Islet of Langerhans (tissue), 1 donor: Measurements from ENCODE around the gene RET.

Experiments used
- FAIRE-seq: peaks from one replicate; lab custom pipeline; 2011; peaks lifted over from hg19 to GRCh38; lab: Jason Lieb, UNC

RET gene

DNA sequence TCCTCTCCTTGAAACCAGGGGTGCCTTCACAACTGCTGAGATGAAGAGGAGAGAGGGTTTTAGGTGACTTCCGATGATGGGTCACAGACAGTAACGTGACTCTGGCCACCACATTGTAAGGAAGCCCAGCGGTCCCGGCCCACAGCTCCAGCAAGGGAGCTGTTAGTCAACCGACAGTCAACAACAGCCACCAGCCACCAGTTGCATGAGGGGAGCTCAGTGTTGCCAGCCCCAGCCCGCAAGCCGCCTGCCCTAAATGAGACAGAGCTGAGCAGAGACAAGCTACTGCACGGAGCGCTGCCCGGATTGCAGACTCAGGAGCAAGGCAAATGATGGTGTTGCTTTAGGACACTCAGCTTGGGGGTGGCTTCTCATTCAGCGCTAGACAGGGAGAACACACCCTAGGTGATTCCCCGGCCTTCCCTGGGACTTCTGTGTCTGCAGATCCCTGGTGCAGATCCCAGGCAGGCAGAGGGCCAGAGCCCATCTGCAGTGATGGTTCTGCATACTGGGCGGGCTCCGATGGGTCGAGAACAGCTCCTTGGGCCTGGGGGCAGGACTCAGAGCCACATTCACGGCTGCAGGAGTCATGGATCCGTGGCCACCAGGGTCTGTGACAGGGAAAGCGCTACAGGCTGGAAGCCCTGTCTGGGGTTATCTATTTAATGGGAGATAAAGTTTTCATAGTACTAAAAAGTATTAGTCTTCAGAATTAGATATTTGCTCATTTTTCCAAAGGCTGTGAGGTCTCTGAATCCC lies 14.3 kb upstream of the RET start:
- no peak for FAIRE-seq

DNA sequence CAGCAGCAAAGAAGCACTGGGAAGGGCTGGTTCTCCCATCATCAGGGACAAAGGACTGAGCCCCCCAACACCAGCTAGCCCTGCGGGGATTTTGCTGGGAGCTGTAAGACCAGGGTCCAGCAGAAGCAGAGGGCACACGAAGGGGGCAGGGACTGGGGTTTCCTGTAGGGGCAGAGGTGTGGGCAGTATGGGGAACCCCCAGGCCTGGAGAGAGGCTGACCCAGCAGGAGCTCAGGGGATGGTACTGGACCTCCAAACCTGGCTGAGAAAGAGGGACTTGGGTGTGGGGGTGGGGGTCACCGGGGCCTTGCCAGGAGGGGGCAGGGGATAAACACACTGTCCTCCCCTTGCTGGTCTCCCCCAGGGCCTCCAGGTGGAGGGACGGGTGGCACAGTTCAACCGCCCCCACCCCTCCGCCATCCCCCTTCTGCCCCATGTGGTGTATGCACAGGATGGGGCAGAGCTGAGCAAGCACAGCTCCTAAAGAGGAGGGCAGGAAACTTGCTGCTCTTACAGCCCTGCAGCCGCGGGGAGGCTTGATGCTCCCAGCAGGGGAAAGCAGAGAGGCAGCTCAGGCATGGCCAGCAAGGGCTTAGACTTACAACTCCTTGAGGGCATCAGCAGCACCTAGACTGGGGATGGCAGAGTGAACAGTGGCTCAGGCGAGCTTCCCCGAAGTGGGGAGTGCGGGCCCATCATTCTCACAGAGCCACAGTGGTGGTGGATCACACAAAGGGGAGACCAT lies 12.4 kb upstream of the RET start:
- FAIRE-seq, result no peak

DNA sequence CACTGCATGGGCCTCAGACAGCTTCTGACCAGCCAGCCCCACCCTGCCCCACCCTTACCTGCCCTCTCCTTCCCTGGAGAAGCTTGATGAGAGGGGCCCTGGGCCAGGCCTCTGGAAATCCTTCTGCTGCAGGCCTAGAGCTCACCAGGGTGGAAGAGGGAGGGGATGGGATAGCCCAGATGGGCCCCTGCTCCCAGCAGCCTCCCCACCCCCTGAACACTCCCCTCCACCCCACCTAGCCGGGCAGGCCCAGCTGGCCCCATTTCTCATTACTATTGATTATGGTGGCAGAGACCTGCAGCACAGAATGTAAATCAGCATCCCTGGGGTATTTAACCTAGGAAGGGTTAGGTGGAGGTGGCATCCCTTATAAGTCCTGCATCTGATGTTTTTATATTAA lies 11.6 kb upstream of the RET start:
- no peak for FAIRE-seq

GRCh38 chr10:43065761-43066160 lies 11.1 kb upstream of the RET start:
- no peak for FAIRE-seq

- FAIRE-seq, result no peak
Measured at GRCh38 chr10:43066481-43066880, 10.4 kb upstream of the RET start.

- no peak for FAIRE-seq
Measured at GRCh38 chr10:43067391-43068135, 9.3 kb upstream of the RET start.

- no peak for FAIRE-seq
Measured at GRCh38 chr10:43068136-43068395, 8.8 kb upstream of the RET start.

DNA sequence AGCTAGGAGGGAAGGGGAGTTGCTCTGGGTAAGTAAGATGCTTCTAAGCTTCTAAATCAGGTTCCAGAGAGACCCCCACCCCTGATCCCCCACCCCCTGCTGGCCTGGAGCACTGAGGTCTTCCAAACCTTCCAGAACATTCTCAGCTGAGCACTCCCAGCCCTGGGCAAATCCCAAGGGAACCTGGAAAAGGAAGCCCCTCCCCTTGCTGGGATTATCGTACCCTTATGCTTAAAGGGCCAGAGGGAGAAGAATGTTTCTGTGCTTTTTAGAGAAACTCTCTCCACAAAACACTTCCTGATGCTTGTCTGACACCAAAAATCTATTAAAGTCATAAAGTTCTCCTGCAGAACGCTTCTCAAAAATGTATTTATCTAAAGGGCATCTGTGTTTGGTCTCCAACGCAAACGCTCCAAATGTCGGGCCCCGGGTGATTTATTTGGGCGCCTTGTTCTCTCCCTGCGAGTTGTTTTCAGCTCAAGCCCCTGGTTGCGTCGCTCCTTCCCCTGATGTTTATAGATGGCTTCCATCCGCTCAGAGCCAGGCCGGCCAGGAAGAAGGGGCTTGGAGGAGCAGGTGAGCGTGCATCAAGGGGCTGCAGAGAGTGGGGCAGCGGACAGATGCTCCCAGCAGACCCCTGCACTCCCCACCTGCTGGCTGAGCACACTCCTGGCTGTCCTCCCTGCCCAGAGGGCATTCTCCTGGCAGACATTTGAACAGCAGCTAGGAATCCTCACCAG lies 8.2 kb upstream of the RET start:
- no peak for FAIRE-seq

DNA sequence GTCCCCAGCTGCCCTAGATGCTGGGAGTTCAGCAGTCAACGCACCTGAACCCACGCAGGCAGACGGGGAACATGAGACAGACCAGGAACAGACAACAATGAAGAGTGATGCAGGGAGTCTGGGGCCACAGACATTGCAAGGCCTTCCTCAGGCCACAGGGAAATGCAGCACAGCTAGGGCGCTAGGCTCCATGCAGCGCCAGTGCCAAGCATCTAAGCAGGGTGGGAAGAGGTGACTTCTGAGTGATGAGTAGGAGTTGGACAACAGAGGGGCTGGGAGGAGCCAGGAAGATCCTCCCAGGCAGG lies 7.7 kb upstream of the RET start:
- FAIRE-seq, result no peak

GRCh38 chr10:43069579-43069978 lies 7.3 kb upstream of the RET start:
- FAIRE-seq, result no peak

GRCh38 chr10:43070121-43071085 lies 6.5 kb upstream of the RET start:
- no peak for FAIRE-seq

GRCh38 chr10:43071865-43072650 lies 4.8 kb upstream of the RET start:
- FAIRE-seq, result no peak

GRCh38 chr10:43073191-43073590 lies 3.7 kb upstream of the RET start:
- no peak for FAIRE-seq

GRCh38 chr10:43073721-43074120 lies 3.1 kb upstream of the RET start:
- FAIRE-seq, result no peak

- FAIRE-seq, result no peak
Measured at GRCh38 chr10:43074409-43074808, 2.5 kb upstream of the RET start.

DNA sequence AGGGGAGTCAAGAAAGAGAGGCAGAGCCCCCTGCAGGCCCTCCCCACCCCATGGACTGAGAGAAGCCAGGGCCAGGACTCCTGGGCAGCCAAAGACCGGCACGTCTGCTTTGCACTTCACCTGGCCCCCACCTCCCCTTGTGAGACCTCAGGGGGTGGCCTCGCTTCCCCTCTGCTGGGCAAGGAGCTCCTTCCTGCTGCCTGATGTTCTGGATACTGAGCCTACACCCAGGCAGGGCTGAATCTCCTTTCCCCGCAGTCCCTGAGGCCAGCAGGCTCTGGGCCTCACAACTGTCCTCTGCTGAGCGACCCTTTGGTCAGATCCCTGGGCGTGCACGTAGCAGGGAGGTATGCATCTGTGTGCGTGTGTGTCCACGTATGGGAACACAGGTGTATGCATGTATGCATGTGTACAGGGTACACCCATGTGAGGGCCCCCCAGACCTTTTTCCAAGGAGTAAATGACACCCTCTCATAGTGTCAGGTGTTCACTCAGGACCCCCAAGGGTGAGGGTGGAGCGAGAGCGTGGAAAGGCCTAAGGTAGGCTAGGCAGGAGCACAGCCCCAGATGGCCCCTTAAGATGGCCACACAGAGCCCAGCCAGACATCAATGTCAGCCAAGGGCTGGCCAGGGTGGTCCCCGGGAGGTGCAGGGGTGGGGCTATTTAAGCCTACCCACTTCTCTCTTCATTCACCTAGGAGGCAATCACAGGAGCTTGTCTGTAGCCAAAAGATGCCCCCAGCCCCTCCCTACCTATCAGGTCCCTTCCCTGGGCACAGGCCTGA lies 1.9 kb upstream of the RET start:
- no peak for FAIRE-seq

DNA sequence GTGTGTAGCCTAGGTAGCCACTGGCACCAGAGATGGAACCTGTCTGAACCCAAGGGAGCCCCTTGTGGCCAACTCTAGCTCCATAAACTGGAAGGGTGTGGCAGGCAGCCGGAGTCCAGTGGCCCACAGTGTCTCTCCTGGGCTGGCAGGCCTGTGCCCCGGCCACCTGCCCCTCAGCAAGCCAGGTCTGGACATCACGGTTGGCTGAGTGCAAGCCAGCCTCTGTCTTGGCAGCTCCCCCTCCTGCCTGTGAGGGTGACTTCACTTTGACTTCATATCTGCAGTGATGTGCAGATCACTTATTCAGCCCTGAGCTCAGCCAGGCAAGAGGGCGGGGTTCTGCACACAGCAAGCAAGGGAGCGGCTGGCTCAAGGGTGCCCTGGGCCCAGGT lies 1.3 kb upstream of the RET start:
- FAIRE-seq, result no peak

DNA sequence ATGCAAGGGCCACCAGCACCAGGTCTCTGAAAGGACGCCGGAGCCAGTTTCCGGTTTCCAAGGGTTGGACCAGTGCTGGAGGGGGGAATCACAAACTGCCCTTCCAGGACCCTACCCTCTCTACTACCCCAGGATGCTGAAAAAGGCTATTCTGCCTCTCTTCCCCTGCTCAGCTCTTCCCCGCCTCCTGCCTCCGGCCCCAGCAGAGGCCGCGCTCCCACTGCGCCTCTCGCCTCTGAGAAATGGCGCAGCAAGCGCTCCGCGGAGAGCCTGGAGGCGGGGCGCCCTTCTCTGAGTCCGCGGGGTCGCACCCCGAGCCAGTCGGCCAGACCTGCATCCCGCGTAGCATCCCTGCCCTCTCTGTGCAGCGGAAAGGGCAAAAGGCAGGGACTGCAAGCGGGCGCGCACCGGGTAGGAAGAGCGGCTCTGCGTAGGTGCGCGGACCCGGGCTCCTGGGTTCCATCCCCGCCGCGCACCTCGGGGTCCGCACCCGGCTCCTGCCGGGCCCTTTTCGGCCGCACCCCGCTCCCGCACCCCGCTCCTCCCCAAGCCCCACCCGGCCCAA lies 476 bp upstream of the RET start:
- no peak for FAIRE-seq

DNA sequence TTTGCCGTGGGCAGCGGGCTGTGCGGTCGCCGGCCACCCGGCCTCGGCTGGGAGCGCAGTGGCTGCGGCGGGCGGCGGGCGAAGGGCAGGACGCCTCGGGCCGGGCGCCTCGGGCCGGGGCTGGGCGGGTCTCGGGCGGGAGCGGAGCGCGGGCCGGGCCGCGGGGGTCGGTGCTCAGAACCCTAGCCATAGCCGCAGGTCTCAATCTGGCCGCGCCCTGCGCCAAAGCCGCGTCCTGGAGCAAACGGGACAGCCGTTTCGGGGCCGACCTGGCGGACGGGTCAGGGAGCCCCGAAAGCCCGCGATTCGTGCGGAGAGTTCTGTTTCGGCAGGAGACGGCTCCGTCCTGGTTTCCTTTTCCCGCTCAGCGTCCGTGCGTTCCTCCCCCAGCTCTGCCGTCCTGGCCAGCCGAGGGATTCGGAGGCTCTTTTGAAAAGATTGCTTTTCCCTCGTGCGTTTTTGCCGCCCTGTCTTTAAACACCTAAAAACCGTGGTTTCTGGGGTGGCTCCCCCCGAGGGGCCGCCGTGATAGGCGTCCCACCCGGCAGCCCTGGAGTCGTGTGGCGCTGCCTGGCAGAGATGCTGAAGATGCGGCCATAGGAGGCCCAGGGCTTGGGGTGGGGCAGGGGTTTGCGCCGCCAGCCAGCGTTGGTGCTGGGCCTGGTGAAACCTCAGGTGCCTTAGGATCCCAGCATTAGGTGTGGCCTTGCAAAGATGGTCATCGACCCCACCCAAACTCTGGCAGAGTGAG lies 727 bp downstream of the RET start:
- no peak for FAIRE-seq
